ENCODE data around the gene SIN3A. TPM values are rescaled to one million over a fixed set of nuclear protein-coding genes. Genes with fewer than 3 reads are reported as not detected.
"Not testable (repeated sequence)": the region's sequence is repeated elsewhere in the genome, so short reads cannot be mapped to it uniquely, and the experiment has no call there.

Gene SIN3A
- total RNA-seq, 1 experiment from 2014 or later = 45.5 TPM

DNA sequence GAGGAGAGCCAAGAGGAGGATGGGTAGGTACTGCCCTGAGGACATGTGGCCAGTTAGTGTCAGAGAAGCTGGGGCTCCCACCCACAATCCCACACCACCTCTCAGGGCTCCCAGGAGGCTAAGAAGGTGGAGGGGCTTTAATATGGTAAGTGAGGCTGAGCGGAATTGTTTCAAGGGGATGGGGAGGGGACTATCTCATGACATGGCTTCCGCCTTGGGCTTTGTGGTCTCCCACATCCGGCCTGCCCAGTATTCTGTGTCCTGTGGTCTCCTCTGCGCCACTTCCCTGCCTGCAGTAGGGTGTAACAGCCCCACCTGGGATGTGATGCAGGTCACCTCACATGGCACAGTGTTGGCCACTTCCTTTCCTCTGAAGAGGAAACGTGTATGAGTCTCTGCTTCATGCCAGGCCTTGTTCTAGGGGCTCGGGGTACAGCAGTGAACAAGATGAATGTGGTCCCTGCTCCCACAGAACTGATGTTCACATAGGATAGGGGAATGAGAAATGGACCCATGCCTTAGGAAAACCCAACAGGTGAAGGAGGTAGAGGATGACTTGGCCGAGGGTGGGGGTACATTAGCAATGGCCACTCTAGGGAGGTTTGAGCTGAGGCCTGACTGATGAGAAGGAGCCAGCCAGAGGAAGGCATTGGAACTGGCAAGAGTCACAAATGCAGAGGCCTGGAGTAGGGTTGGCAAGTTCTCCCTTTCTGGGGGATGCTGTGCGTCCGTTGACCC, 101.5 kb downstream of the SIN3A start:
- H3K4me1 Mint-ChIP-seq (ENCODE audit: insufficient read depth, unreplicated experiment) = peaks cover 5% of the 10 kb centered on the region
- ChIA-PET CTCF (no interaction called here), POLR2A (interaction anchor here (1.5 to 3.8 kb wide), 3 partner anchors 15 to 19 kb away, joined by 6 to 30 read pairs (median 15); partner anchors contain the start of gene MAN2C1)
- intact Hi-C loops (cut with micrococcal nuclease) = no loop called here
- H3K27me3 Mint-ChIP-seq (ENCODE audit: insufficient read depth, unreplicated experiment) = no peaks in the 10 kb centered on the region
- no TSS peak for BruUV-seq (replicated peaks)
- H3K36me3 Mint-ChIP-seq (ENCODE audit: insufficient read depth, unreplicated experiment) = peaks cover 24% of the 10 kb centered on the region
- no peaks in the 10 kb centered on the region for H3K9me3 Mint-ChIP-seq (ENCODE audit: unreplicated experiment)
- no peak for DNase-seq (ENCODE audit: unreplicated experiment)
- TF ChIP-seq, protein P1, sequence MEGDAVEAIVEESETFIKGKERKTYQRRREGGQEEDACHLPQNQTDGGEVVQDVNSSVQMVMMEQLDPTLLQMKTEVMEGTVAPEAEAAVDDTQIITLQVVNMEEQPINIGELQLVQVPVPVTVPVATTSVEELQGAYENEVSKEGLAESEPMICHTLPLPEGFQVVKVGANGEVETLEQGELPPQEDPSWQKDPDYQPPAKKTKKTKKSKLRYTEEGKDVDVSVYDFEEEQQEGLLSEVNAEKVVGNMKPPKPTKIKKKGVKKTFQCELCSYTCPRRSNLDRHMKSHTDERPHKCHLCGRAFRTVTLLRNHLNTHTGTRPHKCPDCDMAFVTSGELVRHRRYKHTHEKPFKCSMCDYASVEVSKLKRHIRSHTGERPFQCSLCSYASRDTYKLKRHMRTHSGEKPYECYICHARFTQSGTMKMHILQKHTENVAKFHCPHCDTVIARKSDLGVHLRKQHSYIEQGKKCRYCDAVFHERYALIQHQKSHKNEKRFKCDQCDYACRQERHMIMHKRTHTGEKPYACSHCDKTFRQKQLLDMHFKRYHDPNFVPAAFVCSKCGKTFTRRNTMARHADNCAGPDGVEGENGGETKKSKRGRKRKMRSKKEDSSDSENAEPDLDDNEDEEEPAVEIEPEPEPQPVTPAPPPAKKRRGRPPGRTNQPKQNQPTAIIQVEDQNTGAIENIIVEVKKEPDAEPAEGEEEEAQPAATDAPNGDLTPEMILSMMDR (IDR thresholded peaks at IDR 0.05; ENCODE audit: unreplicated experiment) = no peak
- H3K4me3 Mint-ChIP-seq (ENCODE audit: unreplicated experiment) = no peak overlapping the region
- no peak overlapping the region for H3K27ac Mint-ChIP-seq (ENCODE audit: low read depth, unreplicated experiment)

DNA sequence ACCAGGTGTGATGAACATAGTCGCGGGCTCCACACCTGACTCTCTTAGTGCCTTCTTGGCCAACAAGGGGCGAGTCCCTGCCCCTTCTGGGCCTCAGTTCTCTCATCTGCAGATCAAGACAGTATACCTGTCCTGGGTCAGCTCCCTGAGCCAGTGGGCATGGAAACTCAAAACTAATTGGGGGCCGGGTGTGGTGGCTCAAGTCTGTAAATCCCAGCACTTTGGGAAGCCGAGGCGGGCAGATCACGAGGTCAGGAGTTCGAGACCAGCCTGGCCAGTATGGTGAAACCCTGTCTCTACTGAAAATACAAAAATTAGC, 102.2 kb downstream of the SIN3A start:
- BruUV-seq (replicated peaks); H3K27me3 Mint-ChIP-seq (ENCODE audit: insufficient read depth, unreplicated experiment); H3K9me3 Mint-ChIP-seq (ENCODE audit: unreplicated experiment); intact Hi-C loops (cut with micrococcal nuclease); DNase-seq (ENCODE audit: unreplicated experiment); H3K4me1 Mint-ChIP-seq (ENCODE audit: insufficient read depth, unreplicated experiment); H3K27ac Mint-ChIP-seq (ENCODE audit: low read depth, unreplicated experiment): not testable (repeated sequence)
- Mint-ChIP-seq H3K36me3 (ENCODE audit: insufficient read depth, unreplicated experiment) (peaks cover 21% of the 10 kb centered on the region), H3K4me3 (ENCODE audit: unreplicated experiment) (peak overlapping the region; percentile 86)
- ChIA-PET POLR2A (interaction anchor here (1.8 to 3.8 kb wide), 3 partner anchors 11 to 19 kb away, joined by 6 to 30 read pairs (median 15); partner anchors contain the start of gene MAN2C1), CTCF (interaction anchor here (2.2 kb wide), 1 partner anchor 18 kb away, joined by 8 read pairs; no protein-coding TSS in a partner anchor)

DNA sequence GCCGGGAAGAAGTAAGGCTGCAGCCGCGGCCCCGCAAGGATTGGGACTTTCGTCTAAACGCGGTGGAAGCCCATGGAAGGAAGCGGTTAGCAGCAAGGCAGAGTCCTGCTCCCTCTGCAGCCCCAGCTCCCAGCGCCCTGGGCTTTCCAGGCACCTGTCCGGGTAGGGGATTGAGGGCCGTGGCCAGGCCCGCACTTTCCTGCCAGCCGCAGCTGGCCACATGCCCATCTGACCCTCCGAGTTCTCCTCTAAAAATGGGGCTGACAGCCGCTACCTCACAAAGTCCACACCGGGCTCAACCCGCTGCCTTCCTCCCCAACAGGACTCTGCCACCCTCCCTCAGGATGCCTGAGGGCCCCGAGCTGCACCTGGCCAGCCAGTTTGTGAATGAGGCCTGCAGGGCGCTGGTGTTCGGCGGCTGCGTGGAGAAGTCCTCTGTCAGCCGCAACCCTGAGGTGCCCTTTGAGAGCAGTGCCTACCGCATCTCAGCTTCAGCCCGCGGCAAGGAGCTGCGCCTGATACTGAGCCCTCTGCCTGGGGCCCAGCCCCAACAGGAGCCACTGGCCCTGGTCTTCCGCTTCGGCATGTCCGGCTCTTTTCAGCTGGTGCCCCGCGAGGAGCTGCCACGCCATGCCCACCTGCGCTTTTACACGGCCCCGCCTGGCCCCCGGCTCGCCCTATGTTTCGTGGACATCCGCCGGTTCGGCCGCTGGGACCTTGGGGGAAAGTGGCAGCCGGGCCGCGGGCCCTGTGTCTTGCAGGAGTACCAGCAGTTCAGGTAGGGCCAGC, 102.7 kb downstream of the SIN3A start:
- H3K27me3 Mint-ChIP-seq (ENCODE audit: insufficient read depth, unreplicated experiment) = no peaks in the 10 kb centered on the region
- DNase-seq (ENCODE audit: unreplicated experiment) = no peak
- peaks cover 21% of the 10 kb centered on the region for H3K36me3 Mint-ChIP-seq (ENCODE audit: insufficient read depth, unreplicated experiment)
- no peaks in the 10 kb centered on the region for H3K9me3 Mint-ChIP-seq (ENCODE audit: unreplicated experiment)
- H3K4me1 Mint-ChIP-seq (ENCODE audit: insufficient read depth, unreplicated experiment) = peaks cover 5% of the 10 kb centered on the region
- H3K4me3 Mint-ChIP-seq (ENCODE audit: unreplicated experiment) = peak overlapping the region; percentile 86
- no TSS peak for BruUV-seq (replicated peaks)
- ChIA-PET POLR2A (interaction anchor here (0.7 to 3.8 kb wide), 5 partner anchors 11 to 966 kb away, joined by 3 to 30 read pairs (median 6); partner anchors contain the start of genes MAN2C1 and SIN3A), CTCF (interaction anchor here (0.6 to 2.2 kb wide), 3 partner anchors 19 to 336 kb away, joined by 3 to 8 read pairs (median 3); no protein-coding TSS in a partner anchor)
- intact Hi-C loops (cut with micrococcal nuclease) = no loop called here
- TF ChIP-seq, protein P1 (IDR thresholded peaks at IDR 0.05; ENCODE audit: unreplicated experiment) = no peak
- H3K27ac Mint-ChIP-seq (ENCODE audit: low read depth, unreplicated experiment) = no peak overlapping the region

DNA sequence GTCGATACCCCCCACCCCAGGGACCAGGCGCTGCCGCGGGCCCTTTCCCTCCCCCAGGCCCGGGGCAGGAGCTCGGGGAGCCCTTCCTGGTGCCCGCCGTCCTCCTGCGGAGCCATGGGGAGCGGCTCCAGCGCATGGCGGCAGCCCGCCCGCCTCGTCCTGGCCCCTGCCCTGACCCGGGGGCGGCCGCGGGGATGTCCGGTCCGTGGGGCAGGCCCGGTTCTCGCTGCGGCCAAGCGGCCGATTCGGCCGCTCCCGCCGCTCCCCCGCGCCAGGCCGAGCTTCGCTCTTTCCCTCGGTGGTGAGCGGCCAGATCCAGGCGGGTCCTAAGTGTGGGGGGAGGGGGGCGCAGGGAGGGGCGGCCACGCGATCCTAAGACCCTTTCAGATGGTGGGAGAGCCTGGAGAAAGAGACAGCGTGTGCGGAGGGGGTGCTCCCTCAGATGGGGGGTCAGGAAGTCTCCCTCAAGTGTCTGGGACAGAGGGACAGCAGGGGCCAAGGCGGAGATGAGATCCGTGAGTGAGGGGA, 103.4 kb downstream of the SIN3A start:
- no TSS peak for BruUV-seq (replicated peaks)
- no peaks in the 10 kb centered on the region for H3K9me3 Mint-ChIP-seq (ENCODE audit: unreplicated experiment)
- intact Hi-C loops (cut with micrococcal nuclease) = no loop called here
- TF ChIP-seq, protein P1 (IDR thresholded peaks at IDR 0.05; ENCODE audit: unreplicated experiment) = no peak
- POLR2A ChIA-PET = interaction anchor here (0.7 to 3.8 kb wide), 5 partner anchors 12 to 966 kb away, joined by 3 to 30 read pairs (median 6); partner anchors contain the start of genes MAN2C1 and SIN3A
- H3K36me3 Mint-ChIP-seq (ENCODE audit: insufficient read depth, unreplicated experiment) = peaks cover 21% of the 10 kb centered on the region
- H3K27me3 Mint-ChIP-seq (ENCODE audit: insufficient read depth, unreplicated experiment) = no peaks in the 10 kb centered on the region
- H3K4me1 Mint-ChIP-seq (ENCODE audit: insufficient read depth, unreplicated experiment) = peaks cover 5% of the 10 kb centered on the region
- H3K4me3 Mint-ChIP-seq (ENCODE audit: unreplicated experiment) = peak overlapping the region; percentile 86
- no peak for DNase-seq (ENCODE audit: unreplicated experiment)
- H3K27ac Mint-ChIP-seq (ENCODE audit: low read depth, unreplicated experiment) = no peak overlapping the region
- CTCF ChIA-PET = interaction anchor here (0.6 to 2.2 kb wide), 3 partner anchors 20 to 337 kb away, joined by 3 to 8 read pairs (median 3); no protein-coding TSS in a partner anchor

All from MCF 10A (cell line).